Activated effector memory CD4-positive, alpha-beta T cell treated with anti-CD3 and anti-CD28 coated beads, Interleukin-2, amount 50 U/mL, for 16 hours (primary cell): ENCODE data around the gene TMEM232.
"Not testable (repeated sequence)": the region's sequence is repeated elsewhere in the genome, so short reads cannot be mapped to it uniquely, and the experiment has no call there.

Experiments used
- DNase-seq: peaks from one replicate; pipeline ENCODE4 v3.0.0-alpha.2; 2020

Gene TMEM232

GRCh38 chr5:110616009-110616408 is 110.5 kb downstream of the TMEM232 start:
- DNase-seq = no peak

- no peak for DNase-seq
Observed at GRCh38 chr5:110612794-110613247, 113.7 kb downstream of the TMEM232 start.

- DNase-seq = no peak
Observed at GRCh38 chr5:110611817-110612216, 114.7 kb downstream of the TMEM232 start.

DNA sequence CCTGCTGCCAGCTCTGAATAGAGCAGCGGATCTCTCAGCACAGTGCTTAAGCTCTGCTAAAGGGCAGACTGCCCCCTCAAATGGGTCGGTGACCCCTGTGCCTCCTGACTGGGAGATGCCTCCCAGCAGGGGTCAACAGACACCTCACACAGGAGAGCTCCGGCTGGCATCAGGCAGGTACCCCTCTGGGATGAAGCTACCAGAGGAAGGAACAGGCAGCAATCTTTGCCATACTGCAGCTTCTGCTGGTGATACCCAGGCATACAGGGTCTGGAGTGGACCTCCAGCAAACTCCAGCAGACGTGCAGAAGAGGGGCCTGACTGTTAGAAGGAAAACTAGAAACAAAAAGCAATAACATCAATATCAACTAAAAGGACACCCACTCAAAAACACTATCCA is 131.6 kb downstream of the TMEM232 start:
- DNase-seq = peak; percentile 36

- no peak for DNase-seq
Observed at GRCh38 chr5:110590187-110590586, 136.3 kb downstream of the TMEM232 start.

GRCh38 chr5:110588286-110588980 is 138.0 kb downstream of the TMEM232 start:
- no peak for DNase-seq

GRCh38 chr5:110580625-110581024 is 145.8 kb downstream of the TMEM232 start:
- no peak for DNase-seq

- DNase-seq = no peak
Observed at GRCh38 chr5:110572729-110573128, 153.7 kb downstream of the TMEM232 start.

GRCh38 chr5:110562191-110562590 is 164.3 kb downstream of the TMEM232 start:
- no peak for DNase-seq

GRCh38 chr5:110561510-110561909 is 165.0 kb downstream of the TMEM232 start:
- DNase-seq = no peak

GRCh38 chr5:110549301-110549700 is 177.2 kb downstream of the TMEM232 start:
- DNase-seq = no peak

- no peak for DNase-seq
Observed at GRCh38 chr5:110548171-110548570, 178.3 kb downstream of the TMEM232 start.

DNA sequence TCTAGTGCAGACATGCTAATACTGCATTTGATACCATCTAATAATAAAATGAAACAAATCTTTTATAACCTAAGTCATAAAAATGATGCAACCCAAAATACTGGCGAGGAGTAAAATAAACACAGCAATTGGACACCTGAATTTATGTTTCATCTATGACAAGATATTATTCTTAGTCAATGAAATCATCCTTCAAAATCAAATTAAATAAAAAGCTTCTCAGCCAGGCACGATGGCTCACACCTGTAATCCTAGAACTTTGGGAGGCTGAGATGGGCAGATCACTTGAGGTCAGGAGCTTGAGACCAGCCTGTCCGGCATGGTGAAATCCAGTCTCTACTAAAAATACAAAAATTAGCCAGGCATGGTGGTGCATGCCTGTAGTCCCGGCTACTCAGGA is 179.0 kb downstream of the TMEM232 start:
- DNase-seq = no peak

DNA sequence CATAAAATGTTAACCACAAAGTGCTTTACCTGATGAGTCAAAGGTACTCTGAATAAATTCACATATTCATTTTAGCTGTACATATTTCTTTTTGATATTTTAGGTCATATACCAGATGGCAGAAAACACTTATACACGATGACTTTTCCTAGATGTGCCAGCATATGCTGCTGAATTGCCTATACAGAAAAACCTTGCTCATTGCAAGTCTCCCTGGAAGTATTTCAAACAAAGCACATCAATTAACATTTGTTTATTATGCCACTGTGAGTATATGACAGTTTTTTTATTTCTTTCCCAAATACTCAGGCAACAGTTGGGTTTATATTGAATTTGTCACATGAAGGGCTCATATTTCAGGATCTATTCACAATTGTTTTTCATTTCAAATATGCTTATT is 180.8 kb downstream of the TMEM232 start:
- no peak for DNase-seq

GRCh38 chr5:110544603-110545002 is 181.9 kb downstream of the TMEM232 start:
- no peak for DNase-seq

GRCh38 chr5:110542949-110543348 is 183.5 kb downstream of the TMEM232 start:
- DNase-seq = no peak

DNA sequence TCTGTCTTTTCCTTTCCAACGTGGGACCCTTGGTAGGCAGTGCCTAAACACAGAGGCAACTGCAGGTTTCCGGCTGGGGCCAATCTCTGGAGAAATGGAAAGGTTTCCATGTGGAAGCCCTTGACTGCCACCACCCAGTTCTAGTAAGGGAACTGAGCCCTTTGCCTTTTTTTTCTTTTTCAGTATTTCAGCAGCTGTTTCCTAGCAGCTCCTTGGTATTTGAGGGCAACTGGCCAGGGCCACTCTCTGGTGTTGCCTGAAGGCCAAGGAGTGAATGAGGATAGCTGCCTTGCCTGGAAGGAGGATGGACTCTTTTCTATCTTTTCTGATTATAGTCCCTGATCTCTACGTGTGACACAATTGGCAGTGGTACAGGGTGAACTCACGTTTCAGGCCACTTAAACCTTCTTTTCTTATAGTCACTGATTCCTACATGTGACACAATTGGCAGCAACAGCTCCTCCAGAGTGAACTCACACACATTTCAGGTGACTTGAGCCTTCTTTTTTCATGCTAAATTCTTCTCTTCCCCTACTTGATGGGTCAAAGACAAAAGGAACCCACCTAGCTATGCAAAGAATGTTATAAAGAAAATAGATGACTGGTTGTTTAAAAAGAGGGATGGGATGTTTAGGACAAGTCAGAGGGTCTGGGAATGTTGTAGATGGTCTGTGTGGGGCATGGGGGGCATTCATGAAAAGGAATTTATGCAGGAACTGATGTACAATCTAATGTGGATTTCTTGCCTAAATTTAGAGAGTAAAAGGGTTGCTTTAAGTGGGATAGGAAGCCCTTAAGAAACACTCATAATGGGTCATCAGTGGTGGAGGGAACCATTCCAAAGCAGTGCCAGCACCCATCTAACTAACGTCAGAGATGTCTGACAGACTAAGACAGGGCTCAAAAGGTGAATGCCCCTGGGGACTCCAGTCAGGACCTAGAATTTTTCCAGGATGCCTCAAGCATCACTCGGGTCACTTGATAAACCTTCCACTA is 190.1 kb downstream of the TMEM232 start:
- no peak for DNase-seq

- DNase-seq = not testable (repeated sequence)
Observed at GRCh38 chr5:110535146-110535545, 191.3 kb downstream of the TMEM232 start.

- DNase-seq = no peak
Observed at GRCh38 chr5:110525762-110526161, 200.7 kb downstream of the TMEM232 start.

- DNase-seq = no peak
Observed at GRCh38 chr5:110517396-110517795, 209.1 kb downstream of the TMEM232 start.

DNA sequence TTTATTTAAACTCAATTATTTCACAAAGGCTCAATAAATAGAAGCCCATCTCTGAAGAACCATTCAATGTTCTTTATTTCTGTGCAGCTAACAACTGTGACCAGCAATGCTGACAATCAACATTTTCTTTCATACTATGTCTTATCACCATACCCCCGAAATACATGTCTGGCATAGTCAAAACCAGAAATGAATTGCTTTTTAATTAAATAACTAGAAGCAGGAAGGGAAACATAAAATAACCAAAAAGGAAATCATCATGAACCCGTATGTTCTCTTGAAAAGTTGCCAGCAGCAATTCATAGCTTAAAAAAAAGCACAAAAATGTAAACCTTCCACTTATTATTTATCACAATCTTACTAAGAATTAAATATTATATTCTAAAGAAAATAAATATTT is 212.4 kb downstream of the TMEM232 start:
- DNase-seq = no peak

- DNase-seq = no peak
Observed at GRCh38 chr5:110512266-110512665, 214.2 kb downstream of the TMEM232 start.

DNA sequence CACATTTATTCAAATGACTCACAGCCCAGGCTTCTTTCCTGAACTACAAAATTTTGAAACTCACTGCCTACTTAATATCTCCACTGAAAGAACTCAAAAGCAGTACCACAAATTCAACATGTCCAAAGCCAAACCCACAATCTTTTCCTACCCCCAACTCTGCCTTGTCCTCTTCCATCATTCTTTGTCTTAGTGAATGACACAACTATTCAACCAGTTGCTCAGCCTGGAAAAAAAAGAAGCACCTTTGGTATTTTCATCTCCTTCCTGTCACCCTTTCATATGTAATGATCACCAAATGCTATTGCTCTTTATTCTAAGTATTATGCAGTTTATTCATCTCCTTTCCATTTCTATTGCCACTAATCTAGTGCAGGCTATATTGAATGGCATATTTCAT is 216.3 kb downstream of the TMEM232 start:
- DNase-seq = no peak

DNA sequence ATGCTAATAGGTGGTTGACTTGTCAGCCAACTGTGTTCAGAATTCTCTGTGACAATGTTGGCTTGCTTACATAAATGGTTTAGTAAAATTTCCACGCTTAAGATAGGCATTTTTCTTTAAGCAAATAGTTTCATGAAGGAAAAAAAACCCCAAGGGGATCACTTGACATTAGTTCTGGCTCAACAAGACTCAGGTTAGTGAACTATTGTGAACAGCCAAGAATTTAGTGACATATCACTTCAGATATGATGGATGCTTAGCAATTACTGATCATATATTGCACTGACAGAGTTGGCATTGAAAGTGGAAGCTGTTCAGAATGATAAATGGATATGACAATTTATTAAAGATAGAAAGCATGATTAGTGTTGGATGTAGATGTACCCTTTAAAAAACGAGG is 218.5 kb downstream of the TMEM232 start:
- DNase-seq = no peak
